Naive B cell (primary cell): ENCODE data around the gene MORC4. TPM values are rescaled to one million over a fixed set of nuclear protein-coding genes. Genes with fewer than 3 reads are reported as not detected.
A peak's percentile ranks its signal among the peaks of the same experiment; 100 is the strongest.

ENCODE experiments used
- ATAC-seq, 2 donors: fragments of 150-1000 bp; cut with Tn5 transposase; 2 replicates each; pipeline ENCODE4 v1.10.0; 2021; ENCODE audit warnings: low read depth in 2 of 2, mild to moderate bottlenecking in 2 of 2, moderate library complexity in 2 of 2
- DNase-seq: peaks from one replicate; pipeline ENCODE4 v3.0.0; 2022
- H3K27ac Mint-ChIP-seq, 6 donors: one replicate each; pipeline ENCODE4 v1.8.0; 2020 to 2022; ENCODE audit warnings: mild to moderate bottlenecking in 6 of 6, mixed read lengths in 6 of 6, moderate library complexity in 5 of 6, inconsistent platforms in 2 of 6
- H3K27me3 Mint-ChIP-seq, 3 donors: one replicate each; pipeline ENCODE4 v1.8.0; 2021 to 2022; ENCODE audit warnings: mixed read lengths in 3 of 3, mild to moderate bottlenecking in 1 of 3
- H3K36me3 Mint-ChIP-seq, 2 donors: one replicate each; pipeline ENCODE4 v1.8.0; 2020 to 2022; ENCODE audit warnings: mixed read lengths in 2 of 2, inconsistent platforms in 1 of 2, mild to moderate bottlenecking in 1 of 2
- H3K4me1 Mint-ChIP-seq, 3 donors: one replicate each; pipeline ENCODE4 v1.8.0; 2020 to 2022; ENCODE audit warnings: mixed read lengths in 3 of 3, inconsistent platforms in 1 of 3, mild to moderate bottlenecking in 1 of 3, moderate library complexity in 1 of 3
- H3K4me3 Mint-ChIP-seq, 8 donors: one replicate each; pipeline ENCODE4 v1.8.0; 2020 to 2022; ENCODE audit warnings: mild to moderate bottlenecking in 8 of 8, mixed read lengths in 8 of 8, moderate library complexity in 8 of 8, inconsistent platforms in 2 of 8
- H3K9me3 Mint-ChIP-seq, 7 donors: one replicate each; pipeline ENCODE4 v1.8.0; 2020 to 2022; ENCODE audit warnings: mixed read lengths in 7 of 7, mild to moderate bottlenecking in 5 of 7, inconsistent platforms in 2 of 7, moderate library complexity in 1 of 7
- polyA plus RNA-seq, 6 donors: library from polyadenylated mRNA; unstranded; fragments of 300-500 nt; fragmentation: Illumina TruSeq; gene quantifications; one replicate each; pipeline ENCODE4 v1.2.3, GENCODE V29; 2021; ENCODE audit warnings: low read depth in 6 of 6

Gene MORC4
- polyA plus RNA-seq, 6 donors from 2014 or later = 0.14 to 4.3 (median 3.5) TPM

DNA sequence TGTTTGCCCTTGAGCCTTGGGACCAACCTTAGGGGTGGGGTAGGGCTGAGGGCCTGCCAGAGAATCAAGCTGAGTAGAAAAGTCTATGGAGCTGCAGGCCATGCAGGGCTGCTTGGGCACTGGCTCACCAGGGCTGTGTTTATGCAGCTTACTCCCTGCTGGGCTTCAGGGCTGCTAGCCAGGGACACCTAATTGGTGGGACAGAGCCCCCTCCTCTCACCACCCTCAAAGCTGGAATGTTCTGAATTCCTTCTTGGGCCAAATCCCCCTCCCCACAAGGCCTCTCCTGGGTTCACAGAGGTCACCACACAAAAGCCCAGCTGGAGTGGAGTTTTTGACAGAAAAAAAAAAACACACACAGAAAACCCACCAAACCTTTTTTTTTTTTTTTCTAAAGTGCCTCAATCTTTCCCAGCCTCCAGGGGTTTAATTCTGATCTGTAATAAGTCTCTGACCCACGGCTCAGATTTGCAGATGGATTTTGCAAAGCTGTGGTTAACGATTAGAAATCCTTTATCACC lies 80.0 kb downstream of the MORC4 start, which contains the start of gene CLDN2:
Gene CLDN2 (plus strand): TSS at position 471 of the 521 bp plus-strand sequence. CDS start 7,827 bp downstream, outside the sequence.
- ATAC-seq (no peak), DNase-seq (no peak)
- Mint-ChIP-seq H3K4me3 (no peak within 1 kb of the TSS), H3K4me1 (no peaks in the 10 kb centered on the region), H3K9me3 (peaks cover 0 to 3% (median 0%) of the 10 kb centered on the region in 7 donors), H3K27ac (no peak within 1 kb of the TSS), H3K27me3 (peaks cover 7 to 33% (median 29%) of the 10 kb centered on the region in 3 donors), H3K36me3 (no peaks in the 10 kb centered on the region)

DNA sequence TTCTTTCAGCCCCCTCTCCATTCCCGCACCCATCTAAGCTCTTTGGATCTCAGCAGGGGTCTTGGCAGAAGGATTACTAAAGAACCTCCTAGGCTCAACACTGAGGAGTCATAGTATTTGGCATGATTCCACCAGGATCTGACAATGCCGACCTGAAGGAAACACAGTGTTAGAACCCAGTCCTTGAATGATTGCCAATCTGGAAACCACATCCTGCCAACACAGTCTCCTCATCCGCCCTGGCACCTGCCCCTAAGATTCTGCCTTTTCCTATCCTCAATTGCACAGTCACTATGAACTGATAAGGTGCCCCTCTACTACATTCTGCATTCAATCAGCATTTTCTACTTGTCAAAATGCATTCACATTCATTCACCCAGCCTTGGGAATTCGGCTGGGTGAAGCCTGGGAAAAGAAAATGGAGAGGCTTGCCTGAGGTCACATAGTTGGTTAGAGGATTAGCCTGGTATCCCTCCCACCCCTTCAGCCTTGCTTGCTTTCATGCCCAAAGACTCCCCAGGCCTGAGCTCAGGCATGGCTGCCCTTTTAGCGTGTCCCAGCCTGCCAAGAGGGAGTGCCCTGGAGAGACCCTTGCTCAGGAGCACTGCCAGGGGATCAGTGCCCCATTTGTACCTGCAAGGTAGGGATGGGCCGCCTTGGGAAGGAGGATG lies 82.0 kb downstream of the MORC4 start:
- H3K4me1 Mint-ChIP-seq = no peaks in the 10 kb centered on the region
- peaks cover 0 to 3% (median 0%) of the 10 kb centered on the region in 7 donors for H3K9me3 Mint-ChIP-seq
- peaks cover 7 to 35% (median 29%) of the 10 kb centered on the region in 3 donors for H3K27me3 Mint-ChIP-seq
- no peaks in the 10 kb centered on the region for H3K36me3 Mint-ChIP-seq
- H3K4me3 Mint-ChIP-seq = no peak overlapping the region
- no peak for ATAC-seq
- DNase-seq = no peak
- no peak overlapping the region for H3K27ac Mint-ChIP-seq

DNA sequence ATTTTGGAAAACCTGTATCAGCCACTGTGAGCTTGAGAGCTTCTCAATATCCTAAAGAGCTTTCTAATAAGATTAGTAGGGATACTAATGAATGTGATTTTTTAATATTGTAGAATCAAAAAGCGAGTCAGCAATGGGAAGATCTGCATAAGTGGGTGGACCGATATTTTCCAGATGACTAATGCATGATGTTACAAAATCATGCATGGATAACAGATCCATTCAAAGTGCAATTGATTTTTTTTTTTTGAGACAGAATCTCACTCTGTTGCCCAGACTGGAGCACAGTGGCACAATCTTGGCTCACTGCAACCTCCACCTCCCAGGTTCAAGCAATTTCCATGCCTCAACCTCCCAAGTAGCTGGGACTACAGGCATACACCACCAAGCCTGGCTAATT lies 87.1 kb downstream of the MORC4 start:
- Mint-ChIP-seq H3K9me3 (peaks cover 0 to 3% (median 0%) of the 10 kb centered on the region in 7 donors), H3K27ac (no peak overlapping the region), H3K36me3 (no peaks in the 10 kb centered on the region), H3K27me3 (peaks cover 12 to 30% (median 30%) of the 10 kb centered on the region in 3 donors), H3K4me1 (no peaks in the 10 kb centered on the region), H3K4me3 (no peak overlapping the region)
- ATAC-seq (no peak), DNase-seq (no peak)

DNA sequence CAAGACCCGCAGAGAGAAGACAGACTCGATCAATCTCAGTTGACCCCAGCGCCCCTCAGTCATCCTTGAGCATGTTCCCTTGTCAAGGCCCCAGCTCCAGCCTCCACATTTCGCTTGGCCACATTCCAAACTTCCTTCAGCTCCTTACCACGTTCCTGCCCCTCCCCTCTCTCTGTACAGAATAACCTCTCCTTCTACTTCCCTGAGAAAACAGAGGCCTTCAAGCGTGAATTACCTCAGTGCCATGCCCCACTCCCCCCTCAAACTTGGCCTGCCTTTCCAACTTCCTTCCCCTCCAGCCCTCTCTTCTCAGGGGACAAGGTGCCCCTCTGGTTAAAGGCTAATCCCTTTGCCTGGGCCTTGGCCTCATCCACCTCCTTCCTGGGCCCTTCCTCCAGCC lies 93.7 kb downstream of the MORC4 start:
- no peaks in the 10 kb centered on the region for H3K36me3 Mint-ChIP-seq
- peaks cover 0 to 2% (median 0%) of the 10 kb centered on the region in 7 donors for H3K9me3 Mint-ChIP-seq
- peaks cover 0 to 5% (median 4%) of the 10 kb centered on the region in 3 donors for H3K27me3 Mint-ChIP-seq
- no peak overlapping the region for H3K27ac Mint-ChIP-seq
- no peak for DNase-seq
- H3K4me1 Mint-ChIP-seq = no peaks in the 10 kb centered on the region
- H3K4me3 Mint-ChIP-seq = no peak overlapping the region
- no peak for ATAC-seq

DNA sequence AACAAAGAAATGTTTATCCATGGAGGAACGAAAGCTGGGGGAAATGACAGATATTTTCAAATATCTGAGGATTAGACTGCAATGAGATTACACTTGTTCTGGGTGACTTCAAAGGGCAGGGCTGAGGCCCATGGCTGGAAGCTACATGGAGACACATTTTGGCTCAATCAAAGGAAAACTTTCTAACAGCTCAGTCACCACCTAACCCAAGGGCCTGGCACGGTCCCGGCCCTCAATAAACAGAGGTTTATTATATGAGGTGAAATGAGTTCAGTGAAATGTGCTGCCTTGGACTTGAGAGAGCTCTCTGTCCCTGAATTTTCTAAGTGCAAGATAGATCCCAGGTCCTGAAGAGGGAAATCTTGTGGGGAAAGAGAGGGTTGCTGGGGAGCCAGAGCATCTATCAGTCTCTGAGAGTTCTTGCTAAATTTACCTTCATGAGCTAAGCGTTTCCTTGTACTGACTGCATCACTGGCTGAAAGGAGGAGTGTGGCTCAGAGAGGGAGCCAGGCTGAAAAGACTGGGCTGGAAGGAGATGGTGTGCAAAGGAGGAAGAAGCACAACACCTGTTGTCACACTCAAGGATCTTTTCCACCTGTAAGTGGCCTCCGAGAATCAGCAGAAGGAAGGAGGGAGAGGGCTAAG lies 94.8 kb downstream of the MORC4 start:
- Mint-ChIP-seq H3K36me3 (no peaks in the 10 kb centered on the region), H3K27me3 (peaks cover 0 to 5% (median 4%) of the 10 kb centered on the region in 3 donors), H3K4me1 (no peaks in the 10 kb centered on the region), H3K27ac (peak overlapping the region in 1 of 6 donors; percentile 26), H3K9me3 (peaks cover 0 to 2% (median 0%) of the 10 kb centered on the region in 7 donors), H3K4me3 (no peak overlapping the region)
- DNase-seq (no peak), ATAC-seq (no peak)

DNA sequence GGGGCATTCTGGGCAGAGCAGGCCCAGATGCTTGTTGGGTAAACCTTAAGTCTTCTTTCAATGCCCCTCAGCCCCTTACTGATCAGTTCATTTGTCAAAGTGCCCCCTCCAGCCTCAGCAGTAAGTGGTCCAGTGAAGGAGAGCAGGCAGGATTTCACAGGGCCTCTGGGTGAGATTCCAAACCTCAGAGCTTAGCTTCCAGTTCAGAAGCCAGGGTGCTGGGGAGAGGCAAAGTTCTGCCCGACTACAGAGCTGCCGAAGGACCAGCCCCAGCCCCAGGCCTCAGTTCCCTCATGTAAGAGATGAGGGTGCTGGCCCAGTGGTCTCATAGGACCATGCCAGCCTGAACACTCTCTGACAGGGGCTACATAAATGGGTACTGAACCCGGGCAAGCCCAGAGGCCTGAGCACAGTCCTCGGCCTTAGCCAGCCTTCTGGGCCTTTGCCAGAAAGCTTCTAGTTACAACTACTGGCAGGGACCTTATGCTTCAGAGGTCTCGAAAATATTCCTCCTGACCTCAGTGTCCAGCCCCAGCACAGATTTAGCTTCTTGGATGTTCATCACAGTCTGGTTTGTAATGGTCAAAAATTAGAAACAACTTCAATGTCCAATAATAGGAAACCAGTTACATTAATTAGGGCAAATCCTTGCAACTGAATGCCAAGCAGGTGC lies 96.0 kb downstream of the MORC4 start:
- H3K27ac Mint-ChIP-seq = no peak overlapping the region
- H3K4me3 Mint-ChIP-seq = no peak overlapping the region
- no peak for ATAC-seq
- H3K36me3 Mint-ChIP-seq = no peaks in the 10 kb centered on the region
- peaks cover 0 to 4% (median 4%) of the 10 kb centered on the region in 3 donors for H3K27me3 Mint-ChIP-seq
- H3K4me1 Mint-ChIP-seq = no peaks in the 10 kb centered on the region
- DNase-seq = no peak
- peaks cover 0 to 2% (median 0%) of the 10 kb centered on the region in 7 donors for H3K9me3 Mint-ChIP-seq

DNA sequence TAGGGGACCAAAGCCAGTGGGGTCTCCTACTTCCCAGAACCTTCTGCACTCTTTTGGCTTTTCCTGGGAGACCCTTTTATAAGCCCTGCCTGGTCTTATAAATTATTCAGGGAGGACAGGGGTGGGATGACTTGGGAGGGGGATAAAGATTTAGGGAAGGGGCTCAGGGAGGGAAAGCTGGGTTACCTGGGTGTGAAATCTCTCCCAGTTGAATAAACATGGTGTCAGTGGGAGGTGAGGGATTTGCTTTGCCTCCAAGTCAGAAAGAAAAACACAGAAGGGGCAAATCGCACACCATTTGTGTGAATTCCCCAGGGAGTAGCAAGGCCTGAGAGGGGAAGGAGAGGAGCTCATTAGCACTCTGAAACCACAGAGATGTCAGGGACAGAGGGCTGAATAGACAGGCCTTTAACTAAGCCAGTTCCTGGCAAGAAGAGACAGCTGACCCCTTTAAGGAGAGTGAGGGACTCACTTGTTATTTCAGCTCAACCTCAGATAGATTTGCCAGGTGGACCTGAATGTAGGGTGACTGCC lies 96.7 kb downstream of the MORC4 start, which contains the start of gene RIPPLY1:
Gene RIPPLY1 (minus strand): TSS at position 51 of the 534 bp plus-strand sequence. CDS start 54 bp downstream, outside the sequence.
- Mint-ChIP-seq H3K4me3 (peak within 1 kb of the TSS in 1 of 8 donors; percentile 17), H3K9me3 (peaks cover 0 to 2% (median 0%) of the 10 kb centered on the region in 7 donors), H3K4me1 (no peaks in the 10 kb centered on the region), H3K27ac (peak within 1 kb of the TSS in 2 of 6 donors; percentile 10 to 90), H3K36me3 (no peaks in the 10 kb centered on the region), H3K27me3 (no peaks in the 10 kb centered on the region)
- DNase-seq (no peak), ATAC-seq (no peak)

DNA sequence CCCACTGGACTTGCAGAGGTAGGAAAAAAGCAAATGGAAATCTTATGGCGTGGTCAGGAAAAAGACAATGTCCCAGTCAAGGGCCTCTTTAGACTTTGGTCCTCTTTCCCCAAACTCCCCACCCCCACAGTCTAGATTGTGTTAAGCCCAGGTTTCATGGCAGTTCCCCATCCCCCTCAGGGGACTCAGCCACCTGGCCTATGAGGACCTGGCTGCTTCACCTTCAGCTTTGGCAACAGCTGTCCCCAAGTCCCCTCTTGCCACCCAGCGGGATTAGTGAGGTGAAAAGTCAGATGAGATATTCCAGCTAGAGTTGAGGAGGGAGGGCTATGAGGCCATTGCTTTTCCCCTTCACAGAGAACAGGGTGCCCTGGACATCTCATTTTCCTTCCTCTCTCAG lies 97.3 kb downstream of the MORC4 start:
- DNase-seq (no peak), ATAC-seq (no peak)
- Mint-ChIP-seq H3K36me3 (no peaks in the 10 kb centered on the region), H3K27ac (peak overlapping the region in 2 of 6 donors; percentile 10 to 90), H3K9me3 (peaks cover 0 to 2% (median 0%) of the 10 kb centered on the region in 7 donors), H3K4me1 (no peaks in the 10 kb centered on the region), H3K4me3 (no peak overlapping the region), H3K27me3 (no peaks in the 10 kb centered on the region)

DNA sequence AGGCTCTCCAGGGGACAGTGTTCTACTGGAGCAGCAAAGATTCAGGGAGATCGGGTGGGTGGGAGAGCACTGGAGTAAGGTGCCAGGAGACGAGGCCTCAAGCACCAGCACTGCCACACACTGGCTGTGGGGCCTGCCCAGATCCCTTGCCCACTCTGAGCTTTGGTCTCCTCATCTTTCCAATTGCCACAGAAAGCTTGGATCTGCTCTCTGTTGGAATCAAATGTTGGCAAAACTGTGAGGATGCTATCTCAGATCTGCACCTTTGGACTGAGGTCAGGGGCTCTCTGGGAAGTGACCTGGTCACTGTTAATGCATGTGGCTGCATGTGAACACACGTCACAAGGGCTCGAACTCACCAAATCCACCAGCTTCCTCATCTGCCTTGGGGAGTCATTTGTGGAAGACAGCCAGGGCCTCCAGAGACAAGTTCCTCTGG lies 98.2 kb downstream of the MORC4 start:
- no peaks in the 10 kb centered on the region for H3K36me3 Mint-ChIP-seq
- no peak overlapping the region for H3K27ac Mint-ChIP-seq
- H3K9me3 Mint-ChIP-seq = peaks cover 0 to 1% (median 0%) of the 10 kb centered on the region in 7 donors
- peaks cover 0 to 8% (median 0%) of the 10 kb centered on the region in 3 donors for H3K27me3 Mint-ChIP-seq
- ATAC-seq (no peak), DNase-seq (no peak)
- H3K4me3 Mint-ChIP-seq = no peak overlapping the region
- no peaks in the 10 kb centered on the region for H3K4me1 Mint-ChIP-seq

DNA sequence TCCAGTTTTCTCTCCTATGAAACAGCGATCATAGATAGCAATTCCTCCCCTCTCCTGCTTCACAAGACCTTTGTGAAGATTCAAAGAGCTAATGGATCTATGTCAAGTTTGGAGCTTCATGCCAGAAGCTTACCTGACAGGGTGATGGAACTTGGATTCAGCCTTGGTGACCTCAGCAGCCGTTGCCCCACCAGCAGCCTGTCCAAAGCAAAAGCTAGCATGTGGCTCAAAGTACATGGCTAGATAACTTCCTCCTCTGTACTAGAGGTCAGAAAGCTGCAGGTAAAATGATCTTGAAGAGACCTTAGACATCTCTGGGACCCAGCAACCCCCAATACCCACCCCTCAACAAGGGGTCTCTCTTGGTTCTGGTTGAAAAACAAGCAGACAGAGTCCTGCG lies 98.7 kb downstream of the MORC4 start:
- H3K9me3 Mint-ChIP-seq = peaks cover 0 to 1% (median 0%) of the 10 kb centered on the region in 7 donors
- no peaks in the 10 kb centered on the region for H3K4me1 Mint-ChIP-seq
- DNase-seq = no peak
- peaks cover 0 to 11% (median 1%) of the 10 kb centered on the region in 3 donors for H3K27me3 Mint-ChIP-seq
- H3K27ac Mint-ChIP-seq = peak overlapping the region in 1 of 6 donors; percentile 91
- ATAC-seq = no peak
- no peaks in the 10 kb centered on the region for H3K36me3 Mint-ChIP-seq
- no peak overlapping the region for H3K4me3 Mint-ChIP-seq

DNA sequence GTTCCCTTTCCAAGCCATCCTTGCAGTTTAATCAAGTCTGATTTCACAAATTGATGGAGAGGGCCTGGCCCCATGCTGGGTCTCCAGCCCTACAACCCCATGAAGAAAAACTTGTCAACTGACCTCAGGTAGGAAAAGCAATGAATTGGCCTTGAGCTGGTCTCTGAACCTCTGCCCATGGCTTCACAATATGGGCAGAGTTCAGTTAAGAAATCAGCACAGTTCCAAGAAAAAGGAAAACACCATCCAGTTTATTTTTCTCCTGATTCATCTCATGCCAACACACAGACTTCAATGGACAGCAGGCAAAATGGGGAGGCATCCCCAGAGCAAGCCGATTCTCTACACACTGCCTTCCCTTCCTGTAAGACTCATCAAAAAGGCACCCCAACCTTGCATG lies 100.2 kb downstream of the MORC4 start:
- Mint-ChIP-seq H3K4me3 (no peak overlapping the region), H3K4me1 (no peaks in the 10 kb centered on the region), H3K27ac (no peak overlapping the region), H3K36me3 (no peaks in the 10 kb centered on the region), H3K27me3 (peaks cover 0 to 24% (median 5%) of the 10 kb centered on the region in 3 donors), H3K9me3 (peaks cover 0 to 1% (median 0%) of the 10 kb centered on the region in 7 donors)
- DNase-seq (no peak), ATAC-seq (no peak)

DNA sequence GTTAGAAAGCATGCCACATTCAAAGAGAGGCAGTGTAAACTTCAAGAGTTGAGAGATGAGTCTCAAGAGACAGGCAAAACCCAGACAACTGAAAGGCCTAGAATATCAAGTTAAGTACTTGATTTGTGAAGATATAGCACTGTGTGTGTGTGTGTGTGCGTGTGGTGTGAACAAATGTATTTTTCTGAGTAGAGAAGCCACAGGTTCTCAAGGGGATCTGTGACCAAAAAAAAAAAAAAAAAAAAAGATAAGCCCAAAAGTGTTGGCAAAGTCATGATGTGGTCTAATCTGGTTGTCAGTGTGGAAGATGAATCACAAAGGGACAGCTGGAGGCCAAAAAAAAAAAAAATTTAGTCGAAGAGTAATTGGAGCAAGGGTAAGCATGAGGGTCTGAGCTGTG lies 100.7 kb downstream of the MORC4 start:
- Mint-ChIP-seq H3K36me3 (no peaks in the 10 kb centered on the region), H3K9me3 (peaks cover 0 to 1% (median 0%) of the 10 kb centered on the region in 7 donors), H3K27ac (peak overlapping the region in 2 of 6 donors; percentile 12 to 89), H3K27me3 (peaks cover 0 to 24% (median 5%) of the 10 kb centered on the region in 3 donors), H3K4me1 (no peaks in the 10 kb centered on the region), H3K4me3 (no peak overlapping the region)
- DNase-seq = no peak
- no peak for ATAC-seq

DNA sequence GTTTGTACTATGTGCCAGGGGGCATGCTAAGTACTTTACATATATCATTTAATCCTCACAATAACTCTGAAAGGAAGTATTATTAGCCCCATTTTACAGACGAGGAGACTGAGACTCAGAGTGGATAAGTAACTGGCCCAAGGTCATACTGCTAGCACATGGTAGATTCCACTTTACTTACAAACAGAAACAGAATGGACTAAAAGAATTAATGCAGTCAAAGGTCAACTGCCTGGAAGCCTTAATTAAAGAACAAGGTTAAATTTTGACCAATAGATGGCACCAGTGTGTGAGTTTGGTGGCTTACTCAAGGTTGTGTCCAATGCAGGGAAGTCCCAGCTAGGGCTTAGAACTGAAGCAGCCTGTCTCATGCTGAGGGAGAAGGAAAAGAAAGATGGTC lies 101.5 kb downstream of the MORC4 start:
- Mint-ChIP-seq H3K36me3 (no peaks in the 10 kb centered on the region), H3K9me3 (peaks cover 0 to 1% (median 0%) of the 10 kb centered on the region in 7 donors), H3K4me3 (no peak overlapping the region), H3K27ac (no peak overlapping the region), H3K4me1 (no peaks in the 10 kb centered on the region), H3K27me3 (peaks cover 0 to 27% (median 6%) of the 10 kb centered on the region in 3 donors)
- ATAC-seq (peak; percentile 53 to 55), DNase-seq (peak; percentile 11)
